B cell (primary cell): ENCODE data around the gene CD4. TPM values are rescaled to one million over a fixed set of nuclear protein-coding genes. Genes with fewer than 3 reads are reported as not detected.

Experiments
- ATAC-seq: fragments of 200-7000 bp; cut with Tn5 transposase; one replicate; pipeline ENCODE4 v1.10.0; 2021; ENCODE audit warnings: low read depth, mild to moderate bottlenecking, moderate number of reproducible peaks, moderate library complexity
- CTCF ChIA-PET: fragments of 350-600 bp; sonication (Branson Sonifier 250); formaldehyde crosslinking; loops from one replicate; lab custom pipeline; 2021; ENCODE audit warnings: antibody characterized with exemption, inconsistent platforms; lab: Charles Lee
- POLR2A ChIA-PET: fragments of 350-600 bp; sonication (Branson Sonifier 250); formaldehyde crosslinking; loops from one replicate; lab custom pipeline; 2021; ENCODE audit warnings: antibody characterized with exemption; lab: Charles Lee
- DNase-seq: peaks from one replicate; pipeline ENCODE4 v3.0.0; 2013
- H2AFZ ChIP-seq: 2 replicates; pipeline ENCODE4 v1.6.1; 2012; ENCODE audit warnings: mild to moderate bottlenecking, low read depth, low read length; ENCODE audit not compliant: insufficient read depth, poor library complexity, severe bottlenecking
- H3K27ac ChIP-seq, 2 donors: 1 replicate in 1 of 2; 2 replicates in 1 of 2; pipeline ENCODE4 v1.5.1; 2012 to 2013; ENCODE audit warnings: low read length in 2 of 2, mild to moderate bottlenecking in 2 of 2, moderate library complexity in 1 of 2
- H3K27me3 ChIP-seq, 4 experiments: fragments of 200-600 bp in 1 of 4; sonication (generic) in 1 of 4; replicated peaks in 1 of 4; 1 replicate in 2 of 4; 2 replicates in 2 of 4; pipeline versions ENCODE4 v1.6.1 to v1.7.0; 2013 to 2016; ENCODE audit warnings: low read length in 3 of 4, mild to moderate bottlenecking in 2 of 4, mixed read lengths in 1 of 4, moderate library complexity in 1 of 4; ENCODE audit not compliant: insufficient read depth in 4 of 4, control insufficient read depth in 3 of 4; ENCODE audit errors: control extremely low read depth in 1 of 4
- H3K36me3 ChIP-seq, 2 experiments: replicated peaks in 1 of 2; 1 replicate in 1 of 2; 2 replicates in 1 of 2; pipeline versions ENCODE4 v1.6.1 to v1.7.1; 2013; ENCODE audit warnings: low read length in 1 of 2; ENCODE audit not compliant: insufficient read depth in 2 of 2, control insufficient read depth in 1 of 2; ENCODE audit errors: control extremely low read depth in 1 of 2, extremely low read depth in 1 of 2
- H3K4me1 ChIP-seq, 2 donors: fragments of 200-600 bp in 1 of 2; sonication (generic) in 1 of 2; 1 replicate in 1 of 2; 2 replicates in 1 of 2; pipeline versions ENCODE4 v1.5.1 to v1.6.1; 2013 to 2017; ENCODE audit warnings: low read length in 2 of 2; ENCODE audit not compliant: control insufficient read depth in 2 of 2, insufficient read depth in 2 of 2
- H3K4me2 ChIP-seq: replicated peaks from 2 replicates; pipeline ENCODE3; 2012; ENCODE audit warnings: mild to moderate bottlenecking, low read depth, low read length; ENCODE audit not compliant: poor library complexity, severe bottlenecking
- H3K4me3 ChIP-seq, 5 experiments: fragments of 200-600 bp in 1 of 5; sonication (generic) in 1 of 5; 1 replicate in 3 of 5; 2 replicates in 2 of 5; pipeline versions ENCODE4 v1.5.1 to v1.7.0; 2011 to 2016; ENCODE audit warnings: low read length in 4 of 5, mild to moderate bottlenecking in 4 of 5, low read depth in 2 of 5, control low read depth in 1 of 5, moderate library complexity in 1 of 5; ENCODE audit not compliant: insufficient read depth in 1 of 5; ENCODE audit errors: control extremely low read depth in 1 of 5, extremely low read depth in 1 of 5
- H3K79me2 ChIP-seq: fragments of 200-600 bp; sonication (generic); one replicate; pipeline ENCODE4 v1.6.0; 2016; ENCODE audit warnings: low read length; ENCODE audit not compliant: control insufficient read depth, insufficient read depth
- H3K9ac ChIP-seq: fragments of 200-600 bp; sonication (generic); 2 replicates; pipeline ENCODE4 v1.6.1; 2017; ENCODE audit warnings: mild to moderate bottlenecking, low read length, moderate library complexity
- H3K9me3 ChIP-seq, 3 donors: one replicate each; pipeline versions ENCODE4 v1.6.1 to v1.7.1; 2013; ENCODE audit warnings: low read length in 2 of 3; ENCODE audit not compliant: control insufficient read depth in 2 of 3, insufficient read depth in 1 of 3; ENCODE audit errors: control extremely low read depth in 1 of 3
- H4K20me1 ChIP-seq: 2 replicates; pipeline ENCODE4 v1.6.0; 2012; ENCODE audit warnings: mild to moderate bottlenecking, low read length; ENCODE audit not compliant: insufficient read depth, control insufficient read depth, poor library complexity, severe bottlenecking
- H3K27ac Mint-ChIP-seq: one replicate; pipeline ENCODE4 v1.8.0; 2021; ENCODE audit warnings: mixed read lengths
- H3K27me3 Mint-ChIP-seq: one replicate; pipeline ENCODE4 v1.8.0; 2021; ENCODE audit warnings: mixed read lengths
- H3K4me1 Mint-ChIP-seq: one replicate; pipeline ENCODE4 v1.8.0; 2021; ENCODE audit warnings: mixed read lengths
- H3K4me3 Mint-ChIP-seq: one replicate; pipeline ENCODE4 v1.8.0; 2021; ENCODE audit warnings: mixed read lengths
- H3K9me3 Mint-ChIP-seq: one replicate; pipeline ENCODE4 v1.8.0; 2022; ENCODE audit warnings: mixed read lengths; ENCODE audit not compliant: insufficient read depth
- EZH2 ChIP-seq: IDR thresholded peaks from 2 replicates; pipeline ENCODE4 v1.6.1; 2012; ENCODE audit warnings: borderline replicate concordance, low read depth, mild to moderate bottlenecking, moderate library complexity, low read length; ENCODE audit not compliant: insufficient read depth, poor library complexity, severe bottlenecking
- WGBS: methylation state at CpG from one replicate; pipeline ENCODE4 v1.1.5; 2013; ENCODE audit warnings: missing lambda C conversion rate; ENCODE audit not compliant: insufficient coverage; 5-methylcytosine and 5-hydroxymethylcytosine counted together
- intact Hi-C: fragments of 100-400 bp; cut with micrococcal nuclease; formaldehyde crosslinking; loops from one replicate; pipeline ENCODE4 v1.10.0; 2022
- polyA plus RNA-seq: library from polyadenylated mRNA; depleted of rRNA; stranded (reverse); fragments of >200 nt; gene quantifications from 2 replicates; pipeline ENCODE4 v1.2.3, GENCODE V29; 2012
- total RNA-seq, 2 donors: library from RNA; stranded (reverse); fragments of 120-200 nt in 1 of 2; gene quantifications; 1 replicate in 1 of 2; 2 replicates in 1 of 2; pipeline versions ENCODE4 v1.2.3 to v1.2.4, GENCODE V29; 2013 to 2022
- TF ChIP-seq, protein P1 (sequence below): fragments of 200-600 bp; IDR thresholded peaks from one replicate; pipeline ENCODE4 v1.8.0; 2022; ENCODE audit warnings: antibody characterized with exemption, mild to moderate bottlenecking

The CD4 gene
- total and polyA plus RNA-seq, 2 donors (not counting 1 experiment from before 2014, with no cell fraction given): 0.49 to 2.2 TPM

DNA sequence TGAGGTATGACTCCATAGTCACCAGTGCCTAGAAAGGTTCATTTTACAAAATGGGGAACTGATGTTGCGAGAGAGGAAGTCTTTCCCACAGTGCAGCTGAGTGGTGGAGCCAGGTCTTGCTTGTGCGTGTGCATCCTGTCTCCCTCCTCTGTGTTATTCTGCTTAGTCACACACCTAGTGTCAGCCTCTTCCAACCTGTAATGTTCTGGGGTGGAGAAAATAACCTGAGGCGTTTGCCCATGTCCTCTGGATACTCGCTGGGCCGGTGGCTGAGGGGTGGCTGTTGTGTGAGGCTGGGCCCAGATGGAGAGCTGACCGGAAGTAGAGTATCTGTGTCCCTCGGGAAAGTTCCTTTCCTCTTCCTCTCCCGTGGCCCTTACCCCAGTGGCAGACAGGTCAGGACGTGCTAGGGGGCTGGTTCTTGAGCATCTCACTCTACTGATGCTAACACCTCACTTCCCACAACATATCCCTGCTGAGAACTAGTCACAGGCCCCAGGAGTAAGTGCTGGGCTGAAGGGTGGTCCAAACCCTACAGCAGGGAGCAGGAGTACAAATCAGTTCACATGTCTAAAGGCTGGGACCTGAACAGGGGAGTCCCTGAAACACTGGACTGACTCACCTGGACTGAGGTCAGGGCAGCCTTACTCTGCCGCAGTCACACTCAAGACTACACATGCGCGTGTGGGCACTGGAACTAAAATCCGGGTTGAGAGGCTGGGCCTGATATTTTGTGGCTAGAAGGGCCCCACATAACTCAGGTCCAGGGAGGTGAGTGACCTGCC lies 43.4 kb upstream of the CD4 start:
- H3K9ac ChIP-seq: peak overlapping the region; percentile 6
- CTCF ChIA-PET: interaction anchor here (1.2 to 1.5 kb wide), 5 partner anchors 8 to 223 kb away, joined by 3 to 5 read pairs (median 3); partner anchors contain the start of gene PTMS
- peaks cover 22% of the 10 kb centered on the region for H3K4me1 Mint-ChIP-seq
- no peak overlapping the region for H3K4me3 ChIP-seq
- H3K79me2 ChIP-seq: no peaks in the 10 kb centered on the region
- TF ChIP-seq EZH2: no peak
- TF ChIP-seq, protein P1, sequence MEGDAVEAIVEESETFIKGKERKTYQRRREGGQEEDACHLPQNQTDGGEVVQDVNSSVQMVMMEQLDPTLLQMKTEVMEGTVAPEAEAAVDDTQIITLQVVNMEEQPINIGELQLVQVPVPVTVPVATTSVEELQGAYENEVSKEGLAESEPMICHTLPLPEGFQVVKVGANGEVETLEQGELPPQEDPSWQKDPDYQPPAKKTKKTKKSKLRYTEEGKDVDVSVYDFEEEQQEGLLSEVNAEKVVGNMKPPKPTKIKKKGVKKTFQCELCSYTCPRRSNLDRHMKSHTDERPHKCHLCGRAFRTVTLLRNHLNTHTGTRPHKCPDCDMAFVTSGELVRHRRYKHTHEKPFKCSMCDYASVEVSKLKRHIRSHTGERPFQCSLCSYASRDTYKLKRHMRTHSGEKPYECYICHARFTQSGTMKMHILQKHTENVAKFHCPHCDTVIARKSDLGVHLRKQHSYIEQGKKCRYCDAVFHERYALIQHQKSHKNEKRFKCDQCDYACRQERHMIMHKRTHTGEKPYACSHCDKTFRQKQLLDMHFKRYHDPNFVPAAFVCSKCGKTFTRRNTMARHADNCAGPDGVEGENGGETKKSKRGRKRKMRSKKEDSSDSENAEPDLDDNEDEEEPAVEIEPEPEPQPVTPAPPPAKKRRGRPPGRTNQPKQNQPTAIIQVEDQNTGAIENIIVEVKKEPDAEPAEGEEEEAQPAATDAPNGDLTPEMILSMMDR: no peak
- peak; percentile 96 for ATAC-seq
- peaks cover 1 to 42% of the 10 kb centered on the region in 2 experiments for H3K36me3 ChIP-seq
- H3K27ac ChIP-seq: peak overlapping the region; percentile 61 to 63
- H4K20me1 ChIP-seq: no peaks in the 10 kb centered on the region
- 17% methylated on average over 8 of the region's 13 CpGs for WGBS
- peaks cover 3% of the 10 kb centered on the region for H3K9me3 Mint-ChIP-seq
- H3K9me3 ChIP-seq: peaks cover 0 to 5% (median 4%) of the 10 kb centered on the region in 3 donors
- peak overlapping the region; percentile 52 for H3K4me3 Mint-ChIP-seq
- peak overlapping the region; percentile 61 for H3K4me2 ChIP-seq
- no peaks in the 10 kb centered on the region for H3K27me3 Mint-ChIP-seq
- intact Hi-C loops: no loop called here
- H3K27me3 ChIP-seq: no peaks in the 10 kb centered on the region
- POLR2A ChIA-PET: interaction anchor here (0.5 to 1.5 kb wide), 2 partner anchors 11 to 22 kb away, joined by 4 to 6 read pairs; partner anchors contain the start of gene COPS7A
- H3K4me1 ChIP-seq: peaks cover 15 to 18% of the 10 kb centered on the region in 2 donors
- H3K27ac Mint-ChIP-seq: peak overlapping the region; percentile 92
- DNase-seq: peak; percentile 81
- H2AFZ ChIP-seq: peak overlapping the region; percentile 16

DNA sequence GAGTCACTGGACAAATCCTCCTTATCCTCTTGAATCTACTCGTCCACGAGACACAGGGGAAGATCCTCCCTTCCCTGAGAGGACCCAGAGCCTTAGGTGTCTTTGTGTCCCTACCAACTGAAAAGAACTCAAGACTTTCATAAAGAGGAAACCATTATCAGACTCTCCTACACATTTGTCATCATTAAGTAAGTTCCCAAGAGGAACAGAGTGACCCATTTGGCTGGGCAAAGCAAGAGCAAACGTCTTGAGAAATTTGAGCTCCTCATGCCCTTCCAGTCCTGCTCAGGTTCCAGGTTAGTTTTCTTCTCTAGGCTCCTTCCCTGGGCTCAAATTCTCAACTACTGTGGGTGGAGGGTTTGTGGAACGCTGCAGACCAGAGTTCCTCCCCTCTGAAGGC lies 42.1 kb upstream of the CD4 start:
- intact Hi-C loops: no loop called here
- no peak for TF ChIP-seq EZH2
- TF ChIP-seq, protein P1: no peak
- peaks cover 3% of the 10 kb centered on the region for H3K79me2 ChIP-seq
- no peak for ATAC-seq
- no peaks in the 10 kb centered on the region for H3K27me3 ChIP-seq
- H4K20me1 ChIP-seq: no peaks in the 10 kb centered on the region
- H3K9ac ChIP-seq: no peak overlapping the region
- no peak overlapping the region for H3K4me3 ChIP-seq
- peaks cover 0 to 5% (median 4%) of the 10 kb centered on the region in 3 donors for H3K9me3 ChIP-seq
- peaks cover 1 to 50% of the 10 kb centered on the region in 2 experiments for H3K36me3 ChIP-seq
- Mint-ChIP-seq H3K9me3 (peaks cover 3% of the 10 kb centered on the region), H3K4me3 (no peak overlapping the region), H3K4me1 (peaks cover 30% of the 10 kb centered on the region), H3K27me3 (no peaks in the 10 kb centered on the region), H3K27ac (peak overlapping the region; percentile 15)
- WGBS: 97% methylated on average over 3 of the region's 4 CpGs
- DNase-seq: no peak
- no peak overlapping the region for H2AFZ ChIP-seq
- H3K4me2 ChIP-seq: no peak overlapping the region
- ChIA-PET POLR2A (no interaction called here), CTCF (no interaction called here)
- peaks cover 21 to 22% of the 10 kb centered on the region in 2 donors for H3K4me1 ChIP-seq
- no peak overlapping the region for H3K27ac ChIP-seq
